ENCODE measurements around the gene DOCK1.

Gene DOCK1

DNA sequence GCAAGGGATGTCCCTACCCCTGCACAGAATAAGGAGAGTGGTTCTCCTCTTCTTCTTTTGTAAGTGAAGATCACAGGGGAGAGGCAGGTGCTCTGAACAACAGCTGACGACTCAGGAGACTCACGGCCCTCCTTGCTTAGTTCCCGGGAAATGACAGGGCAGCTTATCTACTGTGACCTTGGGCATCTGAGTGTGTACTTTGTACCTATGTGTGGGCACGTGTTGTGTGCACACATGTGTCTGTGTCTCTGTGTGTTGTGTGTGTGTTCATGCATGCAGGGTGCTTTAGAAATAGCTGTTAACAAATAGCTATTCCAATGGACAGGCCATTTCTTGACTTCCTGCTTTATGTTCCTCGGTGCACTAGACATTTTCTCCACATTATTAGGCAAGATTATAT, 563.4 kb downstream of the DOCK1 start:
- no peak for DNase-seq (ENCODE audit: low read depth)
- TF ChIP-seq, protein P1, sequence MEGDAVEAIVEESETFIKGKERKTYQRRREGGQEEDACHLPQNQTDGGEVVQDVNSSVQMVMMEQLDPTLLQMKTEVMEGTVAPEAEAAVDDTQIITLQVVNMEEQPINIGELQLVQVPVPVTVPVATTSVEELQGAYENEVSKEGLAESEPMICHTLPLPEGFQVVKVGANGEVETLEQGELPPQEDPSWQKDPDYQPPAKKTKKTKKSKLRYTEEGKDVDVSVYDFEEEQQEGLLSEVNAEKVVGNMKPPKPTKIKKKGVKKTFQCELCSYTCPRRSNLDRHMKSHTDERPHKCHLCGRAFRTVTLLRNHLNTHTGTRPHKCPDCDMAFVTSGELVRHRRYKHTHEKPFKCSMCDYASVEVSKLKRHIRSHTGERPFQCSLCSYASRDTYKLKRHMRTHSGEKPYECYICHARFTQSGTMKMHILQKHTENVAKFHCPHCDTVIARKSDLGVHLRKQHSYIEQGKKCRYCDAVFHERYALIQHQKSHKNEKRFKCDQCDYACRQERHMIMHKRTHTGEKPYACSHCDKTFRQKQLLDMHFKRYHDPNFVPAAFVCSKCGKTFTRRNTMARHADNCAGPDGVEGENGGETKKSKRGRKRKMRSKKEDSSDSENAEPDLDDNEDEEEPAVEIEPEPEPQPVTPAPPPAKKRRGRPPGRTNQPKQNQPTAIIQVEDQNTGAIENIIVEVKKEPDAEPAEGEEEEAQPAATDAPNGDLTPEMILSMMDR (IDR thresholded peaks at IDR 0.05; ENCODE audit: control insufficient read depth, insufficient read depth, low read depth, low read length, missing control alignments), result no peak
- no peak overlapping the region for H3K4me3 ChIP-seq (ENCODE audit: control insufficient read depth, low read depth, low read length)

DNA sequence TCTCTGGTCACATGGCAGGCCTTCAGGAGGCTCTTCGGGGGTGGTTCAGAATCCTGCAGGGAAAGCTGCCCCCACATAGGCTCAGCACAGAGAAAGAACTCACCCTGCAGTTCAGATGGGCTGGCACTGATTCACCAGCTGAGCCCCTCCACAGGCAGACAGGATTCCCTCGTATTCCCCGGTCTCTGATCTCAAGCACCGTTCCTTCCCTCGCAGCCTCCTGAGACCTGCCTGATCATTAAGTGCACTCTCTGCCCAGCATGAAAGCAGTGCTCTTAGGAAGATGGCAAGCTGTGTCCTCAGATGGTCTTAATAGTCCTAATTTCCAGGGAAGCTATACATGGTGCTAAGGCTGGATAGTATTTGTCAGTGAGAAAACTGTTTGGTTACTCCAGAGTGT, 565.7 kb downstream of the DOCK1 start:
- DNase-seq (ENCODE audit: low read depth), result no peak
- TF ChIP-seq, protein P1 (IDR thresholded peaks at IDR 0.05; ENCODE audit: control insufficient read depth, insufficient read depth, low read depth, low read length, missing control alignments), result no peak
- no peak overlapping the region for H3K4me3 ChIP-seq (ENCODE audit: control insufficient read depth, low read depth, low read length)

DNA sequence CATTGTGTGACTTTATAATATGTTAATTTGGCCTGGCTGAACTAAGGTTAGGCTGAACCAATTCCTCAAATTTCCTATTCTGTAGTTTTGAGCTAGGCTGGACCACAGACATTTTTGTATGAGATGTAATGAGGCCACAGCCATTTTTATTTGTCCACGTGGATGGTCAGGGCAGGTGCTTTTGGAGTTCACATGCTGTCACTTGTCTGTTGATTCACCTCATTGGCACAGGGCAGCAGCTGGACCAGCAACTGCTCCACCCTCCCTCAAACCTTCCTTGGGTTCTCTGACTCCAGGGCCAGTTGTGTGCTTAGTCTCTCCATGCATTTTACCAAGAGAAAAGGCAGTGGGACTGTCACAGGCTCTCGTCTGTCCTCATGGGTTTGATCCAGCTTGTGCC, 567.7 kb downstream of the DOCK1 start:
- no peak for DNase-seq (ENCODE audit: low read depth)
- H3K4me3 ChIP-seq (ENCODE audit: control insufficient read depth, low read depth, low read length), result no peak overlapping the region
- TF ChIP-seq, protein P1 (IDR thresholded peaks at IDR 0.05; ENCODE audit: control insufficient read depth, insufficient read depth, low read depth, low read length, missing control alignments), result no peak

DNA sequence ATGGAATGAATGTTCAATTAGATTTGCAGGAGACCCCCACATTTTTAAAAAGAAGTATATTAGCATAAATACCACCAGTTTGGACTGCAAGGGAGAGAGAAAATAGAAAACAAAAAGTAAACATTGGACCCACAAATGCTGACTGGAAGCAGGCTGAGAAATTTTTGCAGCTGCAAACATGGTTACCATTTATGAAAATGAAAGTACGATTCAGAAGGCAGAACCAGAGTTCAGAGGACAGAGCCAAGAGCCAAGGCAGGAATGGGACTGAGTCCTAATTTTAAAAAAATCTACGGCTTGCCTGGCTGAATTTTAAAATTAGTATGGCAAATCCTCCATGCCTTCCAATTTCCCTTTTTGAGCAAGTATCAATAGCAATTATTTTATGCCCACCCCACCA, 569.3 kb downstream of the DOCK1 start:
- no peak overlapping the region for H3K4me3 ChIP-seq (ENCODE audit: control insufficient read depth, low read depth, low read length)
- DNase-seq (ENCODE audit: low read depth), result no peak
- TF ChIP-seq, protein P1 (IDR thresholded peaks at IDR 0.05; ENCODE audit: control insufficient read depth, insufficient read depth, low read depth, low read length, missing control alignments), result no peak

DNA sequence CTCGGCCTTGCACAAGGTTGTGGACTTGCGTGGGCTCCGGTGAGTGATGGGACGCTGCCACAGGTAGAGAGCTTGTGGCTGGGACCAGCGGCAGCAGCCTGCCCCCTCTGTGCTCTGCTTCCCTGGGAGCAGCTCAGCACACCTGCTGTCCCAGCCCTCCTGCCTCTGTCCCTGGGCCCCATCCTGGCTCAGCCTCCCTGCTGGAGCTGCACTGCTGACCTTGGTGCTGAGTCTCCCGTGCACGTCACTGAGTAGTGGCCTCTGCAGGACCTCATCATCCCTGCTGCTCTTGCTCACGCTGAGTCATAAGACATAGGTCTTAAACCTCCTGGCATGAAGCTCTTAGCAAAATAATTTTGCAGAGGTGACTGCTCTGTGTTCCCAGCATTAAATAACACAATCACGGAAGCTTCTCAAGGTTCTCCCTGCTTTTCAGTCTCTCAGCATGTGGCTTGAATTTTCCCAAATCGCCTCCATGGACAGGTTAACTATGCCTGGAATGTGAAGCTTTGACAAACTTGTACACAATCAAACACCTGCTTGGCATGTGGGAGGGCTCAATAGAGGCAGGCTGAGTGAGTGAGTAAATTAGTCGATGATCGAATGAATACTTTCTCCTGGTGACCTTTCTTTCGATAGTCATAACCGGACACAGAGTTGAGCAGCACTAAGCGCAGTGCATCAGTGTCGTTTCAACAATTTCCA, 580.1 kb downstream of the DOCK1 start:
- TF ChIP-seq, protein P1 (IDR thresholded peaks at IDR 0.05; ENCODE audit: control insufficient read depth, insufficient read depth, low read depth, low read length, missing control alignments), result no peak
- no peak overlapping the region for H3K4me3 ChIP-seq (ENCODE audit: control insufficient read depth, low read depth, low read length)
- peak; percentile 2 for DNase-seq (ENCODE audit: low read depth)

DNA sequence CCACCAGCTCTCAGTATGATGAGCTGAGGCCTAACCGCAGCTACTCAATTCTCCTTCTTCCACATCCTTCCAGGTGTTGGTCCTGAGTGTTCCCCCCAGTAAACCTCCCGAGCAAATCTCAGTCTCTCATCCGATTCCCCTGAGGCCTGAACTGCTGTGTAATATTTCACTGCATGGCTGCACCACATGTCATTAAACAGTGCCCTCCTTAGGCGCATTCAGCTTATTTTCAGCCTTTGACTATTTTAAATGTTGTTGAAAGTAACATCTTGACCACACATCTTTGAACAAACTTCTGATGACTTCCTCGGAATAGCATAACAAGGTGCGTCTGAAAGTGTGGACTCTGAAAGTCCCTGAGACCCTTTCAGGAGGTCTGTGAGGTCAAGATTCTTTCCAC, 581.1 kb downstream of the DOCK1 start:
- TF ChIP-seq, protein P1 (IDR thresholded peaks at IDR 0.05; ENCODE audit: control insufficient read depth, insufficient read depth, low read depth, low read length, missing control alignments), result no peak
- no peak for DNase-seq (ENCODE audit: low read depth)
- no peak overlapping the region for H3K4me3 ChIP-seq (ENCODE audit: control insufficient read depth, low read depth, low read length)
